ENCODE results near the gene FBN3. TPM values are rescaled to one million over a fixed set of nuclear protein-coding genes. Genes with fewer than 3 reads are reported as not detected.

Gene FBN3
- total RNA-seq, 4 donors from 2014 or later, result 0.04 to 2.1 TPM; not detected in 2

DNA sequence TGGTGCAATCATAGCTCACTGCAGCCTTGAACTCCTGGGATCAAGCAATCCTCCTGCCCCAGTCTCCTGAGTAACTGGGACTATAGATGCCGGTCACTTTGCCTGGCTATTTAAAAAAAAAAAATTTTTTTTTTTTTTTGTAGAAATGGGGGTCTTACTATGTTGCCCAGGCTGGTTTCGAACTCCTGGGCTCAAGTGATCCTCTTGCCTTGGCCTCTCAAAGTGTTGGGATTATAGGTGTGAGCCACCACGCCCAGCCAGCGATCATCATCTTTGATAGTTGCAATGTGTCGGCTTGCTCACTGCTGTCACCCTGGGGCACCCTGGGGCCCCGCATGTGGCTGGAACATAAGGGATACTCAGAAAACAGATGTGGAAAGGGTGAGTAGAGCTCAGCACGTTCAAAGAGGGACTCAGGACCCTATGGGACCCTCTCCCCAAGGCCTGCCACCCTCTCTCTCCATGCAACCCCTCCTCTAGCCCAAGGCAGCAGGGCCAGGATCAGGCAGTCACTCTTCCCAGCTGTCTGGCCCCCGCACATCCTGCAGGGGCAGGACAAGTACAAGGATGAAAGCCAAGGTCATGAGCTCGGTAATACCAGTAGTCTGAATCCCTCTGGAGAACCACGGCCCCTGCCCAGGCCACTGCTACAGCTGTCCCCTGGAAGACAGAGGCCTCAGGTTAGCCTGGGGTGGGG, 103.4 kb downstream of the FBN3 start:
- TF ChIP-seq CTCF (IDR thresholded peaks at IDR 0.05) (no peak), POLR2A (IDR thresholded peaks at IDR 0.05) (no peak)
- no peak overlapping the region for H3K4me3 ChIP-seq (ENCODE audit: low read depth, poor library complexity, severe bottlenecking)
- 58 to 71% methylated on average over 10 of the region's 10 CpGs for WGBS, 2 donors
- no peak for DNase-seq (ENCODE audit: low spot score in 2 of 2)
- intact Hi-C loops (cut with DNase I; ENCODE audit: low total_unique reads), result no loop called here

DNA sequence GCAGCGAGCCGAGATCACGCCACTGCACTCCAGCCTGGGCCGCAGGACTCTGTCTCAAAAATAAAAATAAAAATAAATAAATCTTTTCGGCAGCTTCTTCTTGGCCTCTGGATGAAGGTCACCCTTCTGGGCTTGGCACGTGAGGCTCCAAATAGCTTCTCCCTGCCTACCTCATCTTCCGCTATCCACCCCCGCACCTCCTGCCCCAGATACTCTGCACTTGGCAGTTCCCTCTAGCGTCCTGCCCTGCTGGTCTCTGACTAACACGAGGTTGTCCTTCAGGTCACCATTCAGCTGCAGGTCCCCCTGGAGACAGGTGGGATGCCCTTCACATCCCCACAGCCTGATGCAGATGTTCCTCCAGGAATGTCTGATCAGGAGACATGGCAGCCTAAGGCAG, 105.4 kb downstream of the FBN3 start:
- TF ChIP-seq CTCF (IDR thresholded peaks at IDR 0.05) (no peak), POLR2A (IDR thresholded peaks at IDR 0.05) (no peak)
- intact Hi-C loops (cut with DNase I; ENCODE audit: low total_unique reads), result no loop called here
- DNase-seq (ENCODE audit: low spot score in 2 of 2), result no peak
- WGBS, 2 donors, result 81 to 85% methylated on average over 10 of the region's 10 CpGs
- H3K4me3 ChIP-seq (ENCODE audit: low read depth, poor library complexity, severe bottlenecking), result no peak overlapping the region

- no peak overlapping the region for H3K4me3 ChIP-seq (ENCODE audit: low read depth, poor library complexity, severe bottlenecking)
- WGBS, 2 donors, result 90 to 91% methylated on average over 9 of the region's 9 CpGs
- no peak for DNase-seq (ENCODE audit: low spot score in 2 of 2)
- intact Hi-C loops (cut with DNase I; ENCODE audit: low total_unique reads), result no loop called here
- TF ChIP-seq CTCF (IDR thresholded peaks at IDR 0.05) (no peak), POLR2A (IDR thresholded peaks at IDR 0.05) (no peak)
Measured at GRCh38 chr19:8042900-8043299, 106.5 kb downstream of the FBN3 start.

DNA sequence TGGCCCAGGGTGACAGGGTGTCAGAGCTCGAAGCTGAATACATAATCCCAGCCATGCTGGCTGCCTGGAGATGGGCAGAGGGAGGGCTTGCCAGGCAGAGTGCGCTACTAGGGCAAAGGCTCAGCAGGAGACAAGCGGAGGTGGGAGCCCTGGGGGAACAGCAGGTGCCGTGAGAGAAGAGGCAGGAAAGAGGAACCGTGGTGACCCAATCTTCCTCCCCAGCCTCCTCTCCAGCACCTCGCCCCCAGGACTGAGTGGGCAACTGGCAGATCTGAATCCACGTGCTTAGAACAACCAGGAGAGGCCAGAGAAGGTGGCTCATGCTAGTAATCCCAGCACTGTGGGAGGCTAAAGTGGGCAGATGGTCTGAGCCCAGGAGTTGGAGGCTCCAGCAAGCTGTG, 107.9 kb downstream of the FBN3 start:
- no peak for DNase-seq (ENCODE audit: low spot score in 2 of 2)
- WGBS, 2 donors, result 60 to 68% methylated on average over 7 of the region's 7 CpGs
- no peak overlapping the region for H3K4me3 ChIP-seq (ENCODE audit: low read depth, poor library complexity, severe bottlenecking)
- intact Hi-C loops (cut with DNase I; ENCODE audit: low total_unique reads), result no loop called here
- TF ChIP-seq POLR2A (IDR thresholded peaks at IDR 0.05) (no peak), CTCF (IDR thresholded peaks at IDR 0.05) (no peak)

- no peak for DNase-seq (ENCODE audit: low spot score in 2 of 2)
- TF ChIP-seq POLR2A (IDR thresholded peaks at IDR 0.05), result no peak
- TF ChIP-seq CTCF (IDR thresholded peaks at IDR 0.05), result no peak
- intact Hi-C loops (cut with DNase I; ENCODE audit: low total_unique reads), result no loop called here
Measured at GRCh38 chr19:8039231-8039630, 110.2 kb downstream of the FBN3 start.

GRCh38 chr19:8038815-8039214, 110.6 kb downstream of the FBN3 start:
- no peak for DNase-seq (ENCODE audit: low spot score in 2 of 2)
- no peak overlapping the region for H3K4me3 ChIP-seq (ENCODE audit: low read depth, poor library complexity, severe bottlenecking)
- WGBS, 2 donors, result 75 to 88% methylated on average over 6 of the region's 6 CpGs
- intact Hi-C loops (cut with DNase I; ENCODE audit: low total_unique reads), result no loop called here
- no peak for TF ChIP-seq CTCF (IDR thresholded peaks at IDR 0.05)

More at GRCh38 chr19:8039231-8039630, 110.2 kb downstream of the FBN3 start:
- 97 to 98% methylated on average over 3 of the region's 3 CpGs for WGBS, 2 donors
- no peak overlapping the region for H3K4me3 ChIP-seq (ENCODE audit: low read depth, poor library complexity, severe bottlenecking)

Data from lower leg skin (tissue), 4 donors.